ENCODE results near the gene IP6K3.

Gene IP6K3

DNA sequence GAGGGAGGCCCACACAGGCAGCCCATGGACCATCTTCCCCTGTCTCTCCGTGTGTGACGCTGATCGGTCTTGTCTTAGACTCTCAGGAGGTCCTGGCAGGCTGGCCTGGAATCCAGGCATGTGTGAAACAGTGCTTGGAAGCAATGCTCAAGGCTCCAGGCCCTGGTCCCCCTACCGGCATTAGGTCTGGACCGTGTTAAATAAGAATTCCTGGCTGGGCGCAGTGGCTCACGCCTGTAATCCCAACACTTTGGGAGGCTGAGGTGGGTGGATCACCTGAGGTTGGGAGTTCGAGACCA is 13.0 kb downstream of the IP6K3 start:
- TF ChIP-seq, protein P1, sequence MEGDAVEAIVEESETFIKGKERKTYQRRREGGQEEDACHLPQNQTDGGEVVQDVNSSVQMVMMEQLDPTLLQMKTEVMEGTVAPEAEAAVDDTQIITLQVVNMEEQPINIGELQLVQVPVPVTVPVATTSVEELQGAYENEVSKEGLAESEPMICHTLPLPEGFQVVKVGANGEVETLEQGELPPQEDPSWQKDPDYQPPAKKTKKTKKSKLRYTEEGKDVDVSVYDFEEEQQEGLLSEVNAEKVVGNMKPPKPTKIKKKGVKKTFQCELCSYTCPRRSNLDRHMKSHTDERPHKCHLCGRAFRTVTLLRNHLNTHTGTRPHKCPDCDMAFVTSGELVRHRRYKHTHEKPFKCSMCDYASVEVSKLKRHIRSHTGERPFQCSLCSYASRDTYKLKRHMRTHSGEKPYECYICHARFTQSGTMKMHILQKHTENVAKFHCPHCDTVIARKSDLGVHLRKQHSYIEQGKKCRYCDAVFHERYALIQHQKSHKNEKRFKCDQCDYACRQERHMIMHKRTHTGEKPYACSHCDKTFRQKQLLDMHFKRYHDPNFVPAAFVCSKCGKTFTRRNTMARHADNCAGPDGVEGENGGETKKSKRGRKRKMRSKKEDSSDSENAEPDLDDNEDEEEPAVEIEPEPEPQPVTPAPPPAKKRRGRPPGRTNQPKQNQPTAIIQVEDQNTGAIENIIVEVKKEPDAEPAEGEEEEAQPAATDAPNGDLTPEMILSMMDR (IDR thresholded peaks at IDR 0.05; ENCODE audit: control extremely low read depth, extremely low read depth, low read depth, missing control alignments), result no peak
- no peak for DNase-seq (ENCODE audit: extremely low spot score)
- ChIA-PET CTCF (interaction anchor here (3.5 kb wide), 1 partner anchor 11 kb away, joined by 15 read pairs; no protein-coding TSS in a partner anchor), POLR2A (no interaction called here)

DNA sequence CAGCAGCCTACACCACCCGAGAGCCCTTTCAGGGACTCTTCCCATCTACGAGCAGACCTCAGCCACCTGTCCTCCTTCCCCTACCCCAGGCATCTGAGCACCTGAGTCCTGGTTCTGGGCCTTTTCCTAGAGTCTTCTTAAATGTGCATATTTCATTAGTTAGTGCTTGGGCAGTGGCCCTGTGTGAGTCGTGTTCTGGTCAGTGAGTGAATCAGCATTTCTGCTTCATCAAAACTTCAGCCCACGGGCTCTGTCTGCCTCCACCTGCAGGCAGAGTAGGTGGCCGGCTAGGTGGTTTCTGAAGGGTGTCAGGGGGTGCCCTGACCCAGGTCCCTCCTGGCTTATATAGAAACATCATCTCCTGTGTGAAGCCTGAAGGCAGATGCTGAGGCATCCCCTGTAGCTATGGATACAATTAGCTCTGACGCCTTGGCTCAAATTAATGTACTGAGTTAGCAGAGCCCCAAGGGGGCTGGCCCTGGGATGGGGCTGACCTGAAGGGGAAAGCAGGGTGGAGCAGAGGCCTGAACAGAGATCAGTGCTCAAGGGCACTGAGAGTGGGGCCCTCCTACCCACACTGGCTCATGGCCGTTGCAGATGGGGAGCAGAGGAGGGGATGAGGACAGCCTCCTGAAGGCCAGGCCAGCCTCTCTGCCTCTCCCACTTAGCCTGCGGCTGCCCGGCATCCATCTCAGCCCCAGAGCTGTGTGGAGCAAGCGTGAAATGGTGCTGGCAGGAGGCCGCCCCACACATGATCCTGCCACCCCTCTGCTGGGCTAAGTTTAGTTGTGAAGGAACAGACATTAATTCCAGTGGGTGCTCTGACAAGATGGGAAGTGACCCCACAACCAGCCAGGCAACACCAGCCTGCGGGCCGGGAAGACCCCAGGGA is 13.6 kb downstream of the IP6K3 start:
- no peak for DNase-seq (ENCODE audit: extremely low spot score)
- TF ChIP-seq, protein P1 (IDR thresholded peaks at IDR 0.05; ENCODE audit: control extremely low read depth, extremely low read depth, low read depth, missing control alignments), result no peak
- ChIA-PET POLR2A (no interaction called here), CTCF (interaction anchor here (3.5 kb wide), 1 partner anchor 12 kb away, joined by 15 read pairs; no protein-coding TSS in a partner anchor)

DNA sequence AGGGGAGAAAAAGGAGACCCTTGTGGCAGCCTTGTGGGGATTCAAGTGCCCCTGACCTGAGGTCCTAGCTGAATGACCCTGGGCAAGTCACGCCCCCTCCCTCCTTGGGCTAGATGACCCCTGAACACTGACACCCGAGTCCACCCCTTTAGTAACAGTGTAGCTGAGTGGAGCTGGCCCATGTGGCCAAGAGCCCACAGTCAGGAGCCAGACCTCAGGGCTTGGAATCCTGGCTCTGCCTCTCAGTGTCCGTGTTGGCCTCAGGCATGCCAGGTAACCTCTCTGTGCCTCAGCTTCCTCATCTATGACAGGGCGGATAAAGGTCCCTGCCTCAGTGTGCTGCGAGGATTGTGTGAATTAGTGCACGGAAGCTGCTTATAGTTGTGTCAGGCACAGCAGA is 14.3 kb downstream of the IP6K3 start:
- ChIA-PET POLR2A (no interaction called here), CTCF (interaction anchor here (1.7 to 3.5 kb wide), 2 partner anchors 12 to 295 kb away, joined by 3 to 15 read pairs; no protein-coding TSS in a partner anchor)
- TF ChIP-seq, protein P1 (IDR thresholded peaks at IDR 0.05; ENCODE audit: control extremely low read depth, extremely low read depth, low read depth, missing control alignments), result no peak

DNA sequence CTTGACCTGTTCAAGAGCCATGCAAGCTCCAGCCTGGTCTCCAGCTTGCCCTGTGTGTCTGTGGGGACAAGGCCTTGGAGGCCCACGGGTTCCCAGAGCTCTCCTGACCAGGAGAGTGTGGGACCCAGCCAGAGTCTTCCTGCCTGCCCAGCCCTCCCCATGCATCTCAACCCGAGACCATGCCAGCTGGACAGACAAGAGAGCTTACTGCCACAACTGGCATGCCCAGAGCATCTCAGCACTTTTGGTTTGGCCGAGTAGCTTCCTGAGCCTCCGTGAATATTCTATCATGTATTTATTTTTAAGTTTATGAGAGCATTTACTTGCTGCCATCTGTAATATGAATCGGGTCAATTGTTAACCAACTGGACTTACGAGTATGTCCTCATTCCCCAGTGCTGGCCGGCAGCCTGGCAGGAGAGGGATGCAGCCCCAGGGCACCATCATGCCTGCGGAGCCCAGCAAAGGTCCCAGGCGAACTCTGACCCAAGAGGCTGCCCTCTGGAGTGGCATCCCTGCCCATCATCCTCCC is 14.9 kb downstream of the IP6K3 start:
- CTCF ChIA-PET, result interaction anchor here (1.7 to 3.5 kb wide), 2 partner anchors 13 to 295 kb away, joined by 3 to 15 read pairs; no protein-coding TSS in a partner anchor
- TF ChIP-seq, protein P1 (IDR thresholded peaks at IDR 0.05; ENCODE audit: control extremely low read depth, extremely low read depth, low read depth, missing control alignments), result no peak
- POLR2A ChIA-PET, result interaction anchor here (0.6 kb wide), 1 partner anchor 42 kb away, joined by 3 read pairs; no protein-coding TSS in a partner anchor
- DNase-seq (ENCODE audit: extremely low spot score), result no peak

More for the DNA sequence above, 14.3 kb downstream of the IP6K3 start:
- DNase-seq (ENCODE audit: extremely low spot score), result no peak

DNA sequence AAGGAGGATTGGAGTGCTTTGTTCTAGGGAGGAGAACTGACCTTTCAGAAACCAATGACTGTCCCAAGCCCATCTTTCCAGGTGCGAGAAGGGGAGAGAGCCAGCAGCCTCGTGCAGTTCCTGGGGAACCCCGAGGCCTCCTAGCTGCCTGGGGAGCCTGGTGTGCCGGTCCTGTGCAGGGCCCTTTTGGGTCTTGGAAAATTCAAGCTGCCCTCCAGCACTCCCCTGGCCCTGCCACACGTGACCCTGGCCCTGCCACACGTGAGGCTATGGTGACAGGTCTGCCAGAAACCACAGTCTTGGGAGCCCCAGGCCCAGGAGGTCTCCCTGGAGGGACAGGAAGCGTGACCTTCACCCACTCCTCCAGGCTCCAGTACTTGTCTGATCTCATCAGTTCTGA is 15.7 kb downstream of the IP6K3 start:
- DNase-seq (ENCODE audit: extremely low spot score), result no peak
- TF ChIP-seq, protein P1 (IDR thresholded peaks at IDR 0.05; ENCODE audit: control extremely low read depth, extremely low read depth, low read depth, missing control alignments), result no peak
- POLR2A ChIA-PET, result no interaction called here
- CTCF ChIA-PET, result interaction anchor here (1.7 to 3.5 kb wide), 2 partner anchors 14 to 296 kb away, joined by 3 to 15 read pairs; no protein-coding TSS in a partner anchor

DNA sequence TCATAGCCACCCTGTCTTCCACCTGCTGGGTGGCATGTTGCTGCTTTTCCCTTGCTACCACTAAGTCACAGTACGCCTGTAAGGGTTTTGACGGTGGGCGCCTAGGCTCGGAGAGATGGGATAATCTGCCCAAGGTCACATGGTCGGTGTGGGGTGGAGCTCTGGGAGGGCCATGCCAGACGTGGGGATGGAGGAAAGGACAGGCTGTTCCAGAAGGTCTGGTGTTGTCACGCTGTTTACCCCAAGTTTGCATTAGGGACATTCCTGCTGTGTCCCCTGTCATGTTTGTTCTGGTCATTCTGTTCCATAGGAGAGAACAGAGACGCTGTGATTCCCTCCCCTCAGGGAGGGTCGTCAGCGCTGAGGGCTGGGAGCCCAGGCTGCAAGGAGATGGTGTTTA is 16.1 kb downstream of the IP6K3 start:
- TF ChIP-seq, protein P1 (IDR thresholded peaks at IDR 0.05; ENCODE audit: control extremely low read depth, extremely low read depth, low read depth, missing control alignments), result no peak
- DNase-seq (ENCODE audit: extremely low spot score), result no peak
- POLR2A ChIA-PET, result no interaction called here
- CTCF ChIA-PET, result interaction anchor here (3.5 kb wide), 1 partner anchor 14 kb away, joined by 15 read pairs; no protein-coding TSS in a partner anchor
